Parathyroid adenoma (tissue), 2 donors: ENCODE results near the gene NGDN.

Experiments used
- H2AFZ ChIP-seq: fragments of 300-600 bp; sonication (generic); one replicate; pipeline ENCODE4 v1.7.0; 2017; ENCODE audit warnings: antibody characterized with exemption, mild to moderate bottlenecking
- H3K27ac ChIP-seq: fragments of 300-600 bp; sonication (generic); one replicate; pipeline ENCODE4 v1.7.0; 2017
- H3K27me3 ChIP-seq: fragments of 300-600 bp; sonication (generic); one replicate; pipeline ENCODE4 v1.7.0; 2017; ENCODE audit warnings: low read length; ENCODE audit not compliant: control insufficient read depth, insufficient read depth
- H3K36me3 ChIP-seq: fragments of 300-600 bp; sonication (generic); one replicate; pipeline ENCODE4 v1.7.0; 2017; ENCODE audit warnings: low read length; ENCODE audit not compliant: control insufficient read depth, insufficient read depth
- H3K4me1 ChIP-seq: fragments of 300-600 bp; sonication (generic); one replicate; pipeline ENCODE4 v1.7.0; 2017; ENCODE audit warnings: control low read depth
- H3K4me2 ChIP-seq: fragments of 300-600 bp; sonication (generic); one replicate; pipeline ENCODE4 v1.7.0; 2017; ENCODE audit warnings: low read length
- H3K4me3 ChIP-seq: fragments of 300-600 bp; sonication (generic); one replicate; pipeline ENCODE4 v1.7.0; 2017; ENCODE audit warnings: low read depth, low read length
- H3K79me2 ChIP-seq: fragments of 300-600 bp; sonication (generic); one replicate; pipeline ENCODE4 v1.7.0; 2017; ENCODE audit warnings: control low read depth
- H3K9ac ChIP-seq: fragments of 300-600 bp; sonication (generic); one replicate; pipeline ENCODE4 v1.7.0; 2017; ENCODE audit warnings: mild to moderate bottlenecking
- H3K9me3 ChIP-seq: fragments of 300-600 bp; sonication (generic); one replicate; pipeline ENCODE4 v1.7.0; 2017; ENCODE audit warnings: low read length; ENCODE audit not compliant: control insufficient read depth
- CTCF ChIP-seq: fragments of 300-600 bp; sonication (generic); IDR thresholded peaks from one replicate; pipeline ENCODE4 v1.7.0; 2017; ENCODE audit warnings: antibody characterized with exemption, mild to moderate bottlenecking
- donor health status: primary hyperparathyroidism.

Gene NGDN

GRCh38 chr14:23457587-23458445 is 11.7 kb upstream of the NGDN start:
- no peaks in the 10 kb centered on the region for H3K9me3 ChIP-seq
- H2AFZ ChIP-seq, result no peak overlapping the region
- H3K9ac ChIP-seq, result no peak overlapping the region
- no peaks in the 10 kb centered on the region for H3K36me3 ChIP-seq
- no peak overlapping the region for H3K4me2 ChIP-seq
- no peaks in the 10 kb centered on the region for H3K4me1 ChIP-seq
- no peaks in the 10 kb centered on the region for H3K27me3 ChIP-seq
- no peak for TF ChIP-seq CTCF
- no peak overlapping the region for H3K4me3 ChIP-seq
- H3K79me2 ChIP-seq, result no peaks in the 10 kb centered on the region
- H3K27ac ChIP-seq, result no peak overlapping the region

- no peak for TF ChIP-seq CTCF
- no peak overlapping the region for H3K4me3 ChIP-seq
- no peaks in the 10 kb centered on the region for H3K9me3 ChIP-seq
- no peak overlapping the region for H3K4me2 ChIP-seq
- no peaks in the 10 kb centered on the region for H3K4me1 ChIP-seq
- no peak overlapping the region for H2AFZ ChIP-seq
- no peaks in the 10 kb centered on the region for H3K79me2 ChIP-seq
- H3K9ac ChIP-seq, result no peak overlapping the region
- no peaks in the 10 kb centered on the region for H3K36me3 ChIP-seq
- H3K27ac ChIP-seq, result no peak overlapping the region
- H3K27me3 ChIP-seq, result no peaks in the 10 kb centered on the region
Observed at GRCh38 chr14:23460960-23461359, 8.5 kb upstream of the NGDN start.

- no peaks in the 10 kb centered on the region for H3K27me3 ChIP-seq
- no peak overlapping the region for H3K4me3 ChIP-seq
- no peaks in the 10 kb centered on the region for H3K4me1 ChIP-seq
- no peaks in the 10 kb centered on the region for H3K36me3 ChIP-seq
- H3K79me2 ChIP-seq, result no peaks in the 10 kb centered on the region
- TF ChIP-seq CTCF, result no peak
- no peak overlapping the region for H3K4me2 ChIP-seq
- no peak overlapping the region for H2AFZ ChIP-seq
- no peak overlapping the region for H3K27ac ChIP-seq
- H3K9me3 ChIP-seq, result no peaks in the 10 kb centered on the region
- H3K9ac ChIP-seq, result no peak overlapping the region
Observed at GRCh38 chr14:23464700-23465099, 4.8 kb upstream of the NGDN start.

- no peak overlapping the region for H3K27ac ChIP-seq
- H3K4me2 ChIP-seq, result no peak overlapping the region
- H3K9ac ChIP-seq, result no peak overlapping the region
- peaks cover 2% of the 10 kb centered on the region for H3K4me1 ChIP-seq
- no peaks in the 10 kb centered on the region for H3K9me3 ChIP-seq
- H3K4me3 ChIP-seq, result no peak overlapping the region
- H3K36me3 ChIP-seq, result no peaks in the 10 kb centered on the region
- H3K79me2 ChIP-seq, result peaks cover 5% of the 10 kb centered on the region
- TF ChIP-seq CTCF, result no peak
- no peak overlapping the region for H2AFZ ChIP-seq
- no peaks in the 10 kb centered on the region for H3K27me3 ChIP-seq
Observed at GRCh38 chr14:23465261-23465660, 4.2 kb upstream of the NGDN start.

- peak overlapping the region; percentile 92 for H3K4me3 ChIP-seq
- H3K9me3 ChIP-seq, result no peaks in the 10 kb centered on the region
- H2AFZ ChIP-seq, result peak overlapping the region; percentile 84
- no peak overlapping the region for H3K9ac ChIP-seq
- peaks cover 3% of the 10 kb centered on the region for H3K4me1 ChIP-seq
- H3K36me3 ChIP-seq, result no peaks in the 10 kb centered on the region
- no peak for TF ChIP-seq CTCF
- H3K27ac ChIP-seq, result peak overlapping the region; percentile 85
- peak overlapping the region; percentile 67 for H3K4me2 ChIP-seq
- peaks cover 12% of the 10 kb centered on the region for H3K79me2 ChIP-seq
- no peaks in the 10 kb centered on the region for H3K27me3 ChIP-seq
Observed at GRCh38 chr14:23468704-23469126, 788 bp upstream of the NGDN start.
